GM19452 (cell line): ENCODE measurements around the gene MAP2K3.
"Not testable (repeated sequence)": the region's sequence is repeated elsewhere in the genome, so short reads cannot be mapped to it uniquely, and the experiment has no call there.

Experiments
- ATAC-seq: cut with Tn5 transposase; IDR thresholded peaks from one replicate; pipeline ENCODE4 v1.9.1; 2021; ENCODE audit not compliant: unreplicated experiment

MAP2K3 gene

DNA sequence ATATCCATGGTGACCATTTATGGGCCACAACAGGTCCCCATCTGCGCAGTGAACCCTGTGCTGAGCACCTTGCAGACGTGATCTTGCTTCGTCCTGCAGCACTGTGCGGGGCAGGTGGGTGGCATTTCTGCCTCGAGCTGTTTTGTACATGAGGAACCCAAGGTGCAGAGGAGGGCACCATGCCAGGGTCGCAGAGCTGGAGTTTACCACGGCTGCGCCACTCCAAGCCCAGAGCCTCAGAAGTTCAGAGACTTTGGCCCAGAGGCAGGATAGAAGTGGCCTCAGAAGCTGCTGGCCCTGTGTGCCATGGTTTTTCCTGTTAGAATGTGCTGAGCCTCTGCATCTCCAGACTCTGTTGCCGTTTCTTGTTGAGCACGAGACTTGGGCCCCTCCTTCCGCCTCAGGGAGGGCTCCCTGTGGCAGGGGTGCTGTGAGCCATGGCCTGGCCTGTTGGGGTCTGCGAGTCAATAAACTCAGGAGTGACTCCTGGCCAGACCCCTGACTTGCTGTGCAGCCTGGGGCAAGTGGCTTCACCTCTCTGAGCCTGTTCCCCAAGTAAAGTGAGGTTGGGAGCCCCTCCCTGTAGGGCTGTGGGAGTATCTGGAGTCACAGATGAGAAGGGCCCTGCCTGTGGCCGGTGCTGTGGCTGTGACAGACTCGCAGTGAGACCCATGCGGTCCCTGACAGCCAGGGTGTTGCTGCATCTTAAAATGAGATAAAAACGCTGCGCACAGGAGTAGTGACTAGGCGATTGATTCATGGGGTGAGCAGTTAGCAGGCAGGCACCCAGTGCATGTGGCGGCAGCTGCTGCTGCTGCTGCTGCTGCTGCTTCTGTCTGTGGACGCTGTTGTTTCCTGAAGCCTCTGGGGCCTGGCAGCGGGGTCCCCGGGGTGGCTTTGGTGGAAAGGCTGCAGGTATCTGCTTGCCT, 11.8 kb downstream of the MAP2K3 start:
- no peak for ATAC-seq

DNA sequence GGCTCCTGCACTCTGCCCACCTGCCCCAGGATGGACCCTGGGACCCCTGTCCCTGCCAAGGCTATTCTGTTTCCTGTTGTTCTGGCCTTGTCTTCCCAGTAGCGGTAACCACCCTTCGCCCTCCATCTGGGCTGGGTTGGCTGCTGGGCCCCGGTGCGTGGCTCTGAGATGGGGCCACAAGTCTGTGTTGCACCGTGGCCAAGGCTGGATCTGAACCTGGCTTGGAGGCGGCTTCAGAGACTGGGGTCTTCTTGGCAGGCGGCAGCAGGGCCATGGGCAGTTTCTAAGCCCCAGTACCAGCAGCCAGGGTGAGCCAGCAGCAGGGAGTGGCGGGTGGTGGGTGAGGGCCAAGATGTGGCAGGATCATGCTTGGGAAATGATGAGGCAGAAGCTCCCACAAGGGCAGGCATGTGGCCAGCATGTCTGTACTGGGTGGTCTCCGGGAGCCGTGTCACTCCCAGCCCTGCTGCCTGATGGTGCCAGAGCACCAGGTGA, 12.6 kb downstream of the MAP2K3 start:
- ATAC-seq, result no peak

DNA sequence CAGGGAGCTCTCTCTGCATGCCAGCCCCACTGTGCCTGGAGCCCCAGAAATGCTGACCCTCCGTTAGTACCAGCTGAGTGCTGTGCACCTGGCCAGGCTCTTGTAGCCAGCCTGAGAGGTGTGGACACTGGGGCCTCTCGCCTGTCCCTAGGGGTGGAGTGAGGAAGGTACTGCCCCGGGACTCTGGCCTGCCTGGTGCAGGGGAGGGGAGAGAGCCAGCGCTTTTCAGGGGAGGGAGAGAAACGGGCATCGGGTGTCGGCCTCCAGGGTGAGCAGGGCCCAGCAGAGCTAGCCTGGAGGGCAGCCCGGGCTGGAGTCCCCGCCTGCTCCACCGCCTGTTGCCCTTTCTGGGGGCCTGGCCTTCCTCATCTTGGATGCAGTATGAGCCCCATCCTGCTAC, 13.1 kb downstream of the MAP2K3 start:
- no peak for ATAC-seq

DNA sequence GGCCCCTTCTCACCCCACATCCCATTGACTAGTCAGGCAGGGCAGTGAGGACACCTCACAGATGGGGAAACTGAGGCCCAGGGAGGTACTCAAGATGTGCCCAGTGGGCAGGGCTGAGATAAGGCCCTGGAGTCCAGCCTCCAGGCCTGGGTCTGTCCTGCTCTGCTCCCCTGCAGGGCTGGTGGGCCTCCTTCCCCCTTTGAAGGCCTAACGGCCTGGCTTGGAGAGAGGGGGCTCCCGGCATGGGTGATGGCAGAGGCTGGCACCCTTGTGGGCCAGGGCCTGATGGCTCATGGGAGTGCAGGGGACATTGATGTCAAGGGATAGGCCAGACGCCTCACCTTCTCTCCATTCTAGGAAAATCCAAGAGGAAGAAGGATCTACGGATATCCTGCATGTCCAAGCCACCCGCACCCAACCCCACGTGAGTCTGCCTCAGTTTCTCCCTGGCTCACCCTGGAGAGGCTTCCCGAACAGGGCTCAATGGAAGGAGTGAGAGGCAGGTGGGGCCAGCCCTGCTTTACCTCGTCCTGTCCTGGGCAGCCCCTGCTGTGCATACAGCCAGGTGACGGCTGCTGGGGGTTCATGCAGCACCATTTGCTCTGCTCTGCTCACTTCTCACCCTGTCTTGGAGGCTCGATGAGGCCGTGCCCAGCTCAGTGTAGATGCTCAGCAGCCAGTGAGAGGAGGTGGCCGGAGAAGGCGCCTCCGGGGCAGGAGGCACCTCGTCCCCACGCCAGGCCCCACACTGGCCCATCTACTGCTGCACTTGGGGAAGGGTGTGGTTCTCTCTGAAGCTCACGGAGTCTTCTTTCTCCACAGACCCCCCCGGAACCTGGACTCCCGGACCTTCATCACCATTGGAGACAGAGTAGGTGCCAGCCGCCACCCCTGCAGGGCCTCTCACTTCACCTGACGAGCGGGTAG, 13.8 kb downstream of the MAP2K3 start:
- ATAC-seq, result no peak

DNA sequence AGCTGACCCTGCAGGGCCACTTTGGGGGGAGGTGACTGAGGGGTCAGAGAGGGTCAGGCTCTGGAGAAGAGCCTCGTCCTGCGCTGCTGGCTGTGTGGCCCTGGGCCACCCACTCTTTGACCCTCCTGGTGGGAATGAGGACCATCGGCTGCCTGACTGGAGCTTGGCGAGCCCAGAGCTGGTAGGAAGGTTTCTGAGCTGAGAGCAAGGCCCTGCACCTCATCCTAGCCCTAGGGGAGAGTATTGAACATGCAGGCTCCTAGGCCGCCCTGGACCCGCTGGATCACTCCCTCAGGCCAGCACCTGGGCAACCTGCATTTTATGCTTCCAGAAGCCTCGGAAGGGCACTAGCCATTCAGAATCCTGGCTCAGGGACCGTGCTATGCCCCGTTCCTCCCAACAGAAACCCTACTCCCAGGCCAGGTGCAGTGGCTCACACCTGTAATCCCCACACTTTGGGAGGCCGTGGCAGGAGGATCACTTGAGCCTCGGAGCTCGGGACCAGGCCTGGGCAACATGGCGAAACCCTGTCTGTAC, 14.5 kb downstream of the MAP2K3 start:
- no peak for ATAC-seq

DNA sequence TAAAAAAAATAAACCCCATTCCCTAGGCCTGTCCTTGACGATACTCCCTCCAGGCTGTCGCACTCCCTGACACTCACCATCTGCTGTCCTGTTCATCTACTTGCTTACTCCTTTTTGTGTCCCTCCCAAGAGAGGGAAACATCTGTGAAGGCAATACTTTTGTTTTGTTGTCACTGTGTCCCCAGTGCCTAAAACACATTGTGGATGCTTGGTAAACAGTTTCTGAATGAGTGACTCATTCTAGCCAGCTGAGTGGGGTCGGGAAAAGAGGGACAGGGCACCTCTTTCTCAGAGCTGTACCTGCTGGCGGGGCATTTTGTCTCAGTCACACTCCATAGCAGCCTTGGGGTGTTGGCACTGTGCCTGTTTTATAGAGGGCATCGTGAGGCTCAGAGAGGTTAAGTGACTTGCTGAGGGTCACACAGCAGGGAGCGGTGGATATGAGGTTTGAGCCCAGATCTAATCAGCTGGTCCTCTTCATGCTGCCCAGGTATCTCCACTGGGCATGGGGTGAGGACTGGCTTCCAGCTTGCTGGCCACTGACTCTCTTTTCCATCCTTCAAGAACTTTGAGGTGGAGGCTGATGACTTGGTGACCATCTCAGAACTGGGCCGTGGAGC, 15.6 kb downstream of the MAP2K3 start:
- ATAC-seq, result no peak

DNA sequence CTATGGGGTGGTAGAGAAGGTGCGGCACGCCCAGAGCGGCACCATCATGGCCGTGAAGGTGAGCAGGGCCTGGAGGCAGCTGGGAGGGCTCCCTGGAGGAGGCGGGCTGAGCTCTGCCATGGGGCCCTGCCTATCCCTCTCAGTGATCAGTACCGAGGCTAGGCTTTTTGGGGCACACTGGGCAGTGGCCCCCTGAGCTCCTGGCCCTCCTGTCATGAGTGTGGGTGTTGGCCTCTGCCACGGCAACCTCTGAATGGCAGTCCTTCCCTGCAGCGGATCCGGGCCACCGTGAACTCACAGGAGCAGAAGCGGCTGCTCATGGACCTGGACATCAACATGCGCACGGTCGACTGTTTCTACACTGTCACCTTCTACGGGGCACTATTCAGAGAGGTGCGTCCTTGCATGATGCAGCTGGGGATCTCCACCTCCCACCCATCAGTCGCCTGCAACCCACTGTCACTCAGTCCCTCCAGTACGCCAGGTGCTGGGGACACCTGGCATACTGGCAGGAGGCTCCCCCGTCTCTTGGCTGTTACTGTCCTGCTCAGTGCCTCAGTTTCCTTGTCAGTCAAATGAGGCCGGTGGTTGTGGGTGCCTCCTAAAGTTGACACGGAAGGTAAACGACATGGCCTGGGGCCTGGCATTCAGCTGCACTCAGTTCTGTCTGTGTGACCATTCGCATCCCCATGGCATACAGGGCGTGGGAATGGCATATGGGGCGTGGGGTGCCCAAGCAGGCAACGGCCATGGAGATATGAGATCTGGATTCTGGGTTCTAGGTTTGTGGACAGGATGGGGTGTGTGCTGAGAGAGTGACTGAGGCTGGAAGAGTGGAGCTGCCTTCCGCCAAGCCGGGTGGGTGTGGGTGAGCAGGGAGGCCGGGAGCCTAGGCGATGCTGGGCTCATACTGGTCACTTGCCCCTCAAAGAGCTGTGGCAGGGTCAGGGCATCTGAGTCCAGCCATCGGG, 16.4 kb downstream of the MAP2K3 start:
- ATAC-seq, result no peak

DNA sequence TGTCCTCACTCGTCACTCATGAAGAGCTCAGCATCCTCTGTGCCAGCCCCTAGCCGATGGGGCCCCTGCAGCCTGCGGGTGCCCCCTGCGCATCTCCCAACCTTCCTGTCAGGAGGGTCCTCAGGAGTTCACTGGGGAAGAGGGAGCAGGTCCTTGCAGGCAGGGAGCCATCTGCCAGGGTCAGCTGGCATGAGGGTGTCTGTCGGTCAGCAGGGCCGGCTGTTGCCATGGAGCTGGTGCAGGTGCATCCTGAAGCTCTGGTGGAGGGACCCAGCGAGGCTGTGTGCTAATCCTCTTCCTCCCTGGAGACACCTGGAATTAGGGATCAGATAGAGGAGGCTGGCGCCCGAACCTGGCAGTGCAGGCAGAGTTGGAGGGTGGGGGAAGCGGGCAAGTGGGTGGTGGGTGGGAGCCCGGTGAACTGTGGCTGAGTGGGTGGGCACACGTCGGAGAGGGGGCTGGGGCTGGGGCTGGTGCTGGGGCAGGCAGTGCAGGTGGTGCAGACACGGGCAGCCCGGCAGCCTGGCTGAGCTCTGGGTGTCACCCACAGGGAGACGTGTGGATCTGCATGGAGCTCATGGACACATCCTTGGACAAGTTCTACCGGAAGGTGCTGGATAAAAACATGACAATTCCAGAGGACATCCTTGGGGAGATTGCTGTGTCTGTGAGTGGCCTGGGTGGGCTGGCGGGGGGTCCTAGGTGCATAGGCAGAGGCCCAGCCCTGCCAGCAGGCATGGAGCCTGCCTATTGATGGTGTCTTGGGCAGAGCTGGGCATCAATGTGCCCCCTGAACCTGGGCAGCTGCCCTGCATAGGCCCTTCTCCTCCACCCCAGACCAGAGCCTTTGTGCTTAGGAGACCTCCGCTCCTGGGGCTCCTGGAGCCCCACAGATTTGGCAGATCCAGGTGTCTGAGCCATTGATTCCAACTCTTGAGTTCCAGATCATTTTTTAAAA, 17.4 kb downstream of the MAP2K3 start:
- no peak for ATAC-seq

DNA sequence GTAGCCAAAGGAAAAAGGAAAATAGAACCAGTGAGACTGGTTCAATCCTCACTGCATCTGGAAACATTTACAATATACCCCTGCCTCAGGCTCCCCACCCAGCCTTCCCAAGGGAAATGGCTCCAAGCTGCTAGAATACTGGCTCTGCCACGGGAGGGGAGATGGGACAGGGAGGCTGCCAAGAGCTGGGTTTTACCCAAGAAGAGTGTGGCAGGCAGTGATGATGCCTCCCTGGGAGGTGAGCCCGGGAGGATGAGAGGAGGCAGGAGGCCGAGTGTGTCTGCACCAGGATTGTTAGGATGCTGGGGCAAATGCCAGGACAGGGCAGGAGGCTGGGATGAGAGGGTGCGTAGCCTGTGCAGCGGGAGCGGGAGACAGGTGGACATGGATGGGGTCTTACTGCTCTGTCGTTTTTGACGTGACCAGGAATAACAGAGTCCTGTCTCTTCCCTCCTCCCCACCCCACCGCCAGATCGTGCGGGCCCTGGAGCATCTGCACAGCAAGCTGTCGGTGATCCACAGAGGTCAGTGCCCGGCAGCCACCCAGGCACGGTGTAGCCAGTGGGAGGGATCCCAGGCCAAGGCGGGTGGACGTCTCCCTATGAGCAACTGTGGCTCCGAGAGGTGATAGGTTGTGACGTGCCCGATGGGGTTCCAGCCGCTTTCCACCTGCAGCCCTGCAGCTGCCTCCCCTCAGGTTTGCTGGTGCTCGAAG, 18.4 kb downstream of the MAP2K3 start:
- ATAC-seq, result no peak

DNA sequence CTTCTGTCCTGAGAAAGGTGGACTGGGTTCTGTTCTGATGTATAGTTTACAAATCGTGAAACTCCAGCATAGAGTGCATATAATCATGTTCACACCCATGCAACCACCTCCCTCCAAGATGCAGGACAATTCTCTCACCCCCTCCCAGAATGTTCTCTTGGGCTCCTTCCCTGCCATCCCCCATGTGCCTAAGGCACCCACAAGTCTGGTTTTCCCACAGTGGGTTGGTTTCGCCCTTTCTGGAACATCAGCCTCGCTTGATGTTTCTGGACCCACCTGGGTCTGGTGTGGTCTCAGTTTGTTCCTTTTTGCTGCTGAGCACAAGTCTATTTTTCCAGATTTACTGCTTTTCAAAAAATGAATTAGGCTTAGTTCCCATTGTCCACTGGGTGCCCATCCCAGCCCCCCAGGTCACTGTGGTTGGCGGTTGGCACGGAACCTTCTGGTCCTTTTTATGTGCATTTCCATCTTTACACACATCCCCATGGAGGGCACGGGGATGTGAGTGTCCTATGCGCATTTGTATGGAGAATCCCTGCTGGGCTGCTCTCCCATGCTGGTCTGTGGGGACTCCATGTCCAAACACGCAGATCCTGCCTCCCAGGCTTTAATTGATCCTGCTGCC, 19.0 kb downstream of the MAP2K3 start:
- ATAC-seq, result no peak

DNA sequence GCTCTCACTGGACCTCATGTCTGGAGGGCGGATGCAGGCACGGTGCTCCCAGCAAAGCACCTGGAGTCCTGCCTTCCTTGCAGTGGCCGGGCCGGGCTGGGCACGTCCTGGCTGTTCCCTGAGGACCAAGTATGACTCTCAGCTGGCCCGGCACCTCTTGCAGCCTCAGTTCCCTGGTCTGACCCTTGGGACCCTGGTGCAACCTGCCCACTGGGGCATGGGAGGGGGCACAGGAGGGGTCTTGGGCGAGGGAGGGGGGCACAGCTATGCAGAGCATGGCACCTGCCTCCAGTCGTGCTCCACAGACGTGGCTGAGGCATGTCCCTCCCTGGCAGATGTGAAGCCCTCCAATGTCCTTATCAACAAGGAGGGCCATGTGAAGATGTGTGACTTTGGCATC, 19.6 kb downstream of the MAP2K3 start:
- ATAC-seq, result no peak

DNA sequence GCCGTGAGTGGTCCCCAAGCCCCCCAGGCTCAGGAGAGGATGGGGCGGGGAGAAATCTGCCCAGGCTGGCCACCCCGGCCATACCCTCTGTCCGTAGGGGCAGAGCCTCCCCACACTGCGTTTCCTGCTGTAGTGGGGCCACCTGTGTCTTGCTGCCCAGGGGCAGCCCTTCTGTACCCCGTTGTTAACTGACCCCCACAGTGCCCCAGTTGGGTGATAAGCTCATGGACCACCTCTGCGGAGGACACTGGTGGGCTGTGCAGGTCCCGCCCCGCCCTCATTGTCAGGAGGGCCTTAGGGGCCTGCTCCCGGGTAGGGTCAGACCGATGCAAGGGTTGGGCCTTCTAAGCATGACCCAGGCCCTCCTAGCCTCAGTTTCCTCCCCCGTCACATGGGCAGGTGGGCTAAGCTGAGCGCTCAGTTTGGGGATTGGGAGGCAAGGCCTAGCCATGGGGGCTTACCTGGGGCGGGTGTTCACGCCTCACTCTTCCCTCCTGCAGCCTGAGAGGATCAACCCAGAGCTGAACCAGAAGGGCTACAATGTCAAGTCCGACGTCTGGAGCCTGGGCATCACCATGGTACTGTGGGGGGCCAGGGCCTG, 20.1 kb downstream of the MAP2K3 start:
- not testable (repeated sequence) for ATAC-seq

DNA sequence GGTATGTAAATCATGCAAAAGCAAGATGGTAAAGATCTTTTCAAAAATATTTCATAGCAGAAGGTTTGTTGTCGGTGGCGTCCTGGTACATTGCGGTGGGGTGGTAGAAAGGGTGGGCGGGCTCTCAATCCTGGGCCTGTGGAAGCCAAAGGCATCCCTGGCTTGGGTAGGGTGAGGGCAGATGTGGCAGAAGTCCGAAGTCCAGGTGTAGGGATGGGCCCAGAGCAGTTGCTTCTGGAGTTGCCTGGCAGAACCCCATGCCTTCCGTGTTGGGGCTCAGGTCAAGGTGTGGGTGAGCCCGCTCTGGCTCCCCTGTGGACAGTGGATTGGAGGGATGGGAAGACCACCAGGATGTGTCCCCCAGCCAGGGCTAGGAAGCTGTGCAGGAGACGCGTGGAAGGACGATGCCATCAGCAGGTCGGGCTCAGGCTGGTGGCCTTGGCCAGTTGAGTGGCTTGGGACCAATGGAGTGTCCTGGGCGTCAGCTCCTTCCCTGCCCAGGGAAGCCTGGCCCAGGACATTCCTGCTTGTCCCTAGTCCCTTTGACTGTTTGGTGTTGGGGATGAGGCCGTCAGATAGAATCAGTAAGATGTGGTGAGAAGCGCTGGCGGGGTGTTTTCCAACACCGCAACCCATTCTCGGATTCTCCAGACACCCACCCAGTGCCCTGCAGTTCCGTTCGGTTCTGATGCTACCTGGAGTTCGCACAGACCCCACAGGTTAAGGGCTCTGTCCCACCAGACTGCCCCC, 21.1 kb downstream of the MAP2K3 start:
- not testable (repeated sequence) for ATAC-seq

DNA sequence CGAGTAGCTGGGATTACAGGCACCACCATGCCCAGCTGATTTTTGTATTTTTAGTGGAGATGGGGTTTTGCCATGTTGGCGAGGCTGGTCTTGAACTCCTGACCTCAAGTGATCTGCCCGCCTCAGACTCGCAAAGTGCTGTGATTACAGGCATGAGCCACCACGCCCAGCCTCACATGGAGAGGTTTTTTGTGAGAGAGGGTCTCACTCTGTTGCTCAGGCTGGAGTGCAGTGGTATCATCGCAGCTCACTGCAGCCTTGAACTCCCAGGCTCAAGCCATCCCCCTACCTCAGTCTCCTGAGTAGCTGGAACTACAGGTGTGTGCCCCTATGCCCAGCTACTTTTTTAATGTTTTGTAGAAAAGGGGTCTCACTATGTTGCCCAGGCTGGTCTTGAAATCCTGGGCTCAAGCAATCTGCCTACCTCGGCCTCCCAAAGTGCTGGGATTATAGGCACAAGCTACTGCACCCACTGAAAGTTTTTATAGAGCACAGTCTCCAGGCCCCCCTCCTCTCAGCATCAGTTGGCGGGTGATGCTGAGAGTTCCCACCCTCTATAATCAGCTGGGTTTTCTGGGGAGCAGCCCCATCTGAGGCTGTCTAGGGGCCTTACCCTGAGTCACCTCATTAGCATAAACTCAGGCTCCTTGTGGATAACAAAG, 22.2 kb downstream of the MAP2K3 start:
- ATAC-seq, result not testable (repeated sequence)

DNA sequence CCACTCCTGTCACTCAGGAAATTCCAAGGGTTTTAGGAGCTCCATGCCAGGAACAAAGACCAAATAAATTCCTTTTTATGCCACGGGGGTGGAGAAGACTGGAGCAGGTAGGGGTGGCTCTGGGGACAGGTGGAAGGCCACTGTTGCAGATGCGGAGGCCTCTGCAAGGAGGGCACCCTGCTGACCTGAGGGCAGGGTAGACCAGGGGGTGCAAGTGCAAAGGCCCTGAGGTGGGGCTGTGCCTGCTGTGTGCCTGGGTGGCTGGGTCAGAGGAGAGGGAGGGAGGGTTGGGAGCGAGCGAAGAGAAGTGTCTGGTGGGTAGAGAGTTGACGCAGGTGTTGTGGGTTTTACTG, 22.7 kb downstream of the MAP2K3 start:
- not testable (repeated sequence) for ATAC-seq

DNA sequence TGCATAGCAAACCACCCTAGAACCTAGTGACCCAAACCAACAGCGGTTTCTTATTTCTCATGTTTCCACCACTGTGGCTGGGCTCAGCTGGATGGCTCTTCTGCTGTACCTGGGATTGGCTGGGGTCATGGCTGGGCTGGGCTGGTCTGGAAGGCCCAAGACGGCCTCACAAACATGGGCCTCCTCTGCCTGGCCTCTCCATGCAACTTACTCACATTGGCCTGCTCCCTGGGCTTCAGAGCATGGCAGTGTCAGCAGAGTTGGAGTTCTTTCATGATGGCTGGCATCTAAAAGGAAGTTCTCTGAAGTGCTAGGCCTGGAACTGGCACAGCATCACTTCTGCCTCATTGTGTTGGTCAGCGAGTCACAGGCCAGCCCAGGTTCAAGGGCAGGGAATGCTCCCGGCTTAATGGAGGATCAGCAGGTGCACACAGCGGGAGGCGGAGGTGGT, 24.4 kb downstream of the MAP2K3 start:
- ATAC-seq, result not testable (repeated sequence)
